HG03103 (cell line): Measurements from ENCODE around the gene RERE.
A peak's percentile ranks its signal among the peaks of the same experiment; 100 is the strongest.

Experiments
- ATAC-seq: cut with Tn5 transposase; IDR thresholded peaks from one replicate; pipeline ENCODE4 v1.9.1; 2021; ENCODE audit warnings: low read depth; ENCODE audit not compliant: unreplicated experiment

The RERE gene

DNA sequence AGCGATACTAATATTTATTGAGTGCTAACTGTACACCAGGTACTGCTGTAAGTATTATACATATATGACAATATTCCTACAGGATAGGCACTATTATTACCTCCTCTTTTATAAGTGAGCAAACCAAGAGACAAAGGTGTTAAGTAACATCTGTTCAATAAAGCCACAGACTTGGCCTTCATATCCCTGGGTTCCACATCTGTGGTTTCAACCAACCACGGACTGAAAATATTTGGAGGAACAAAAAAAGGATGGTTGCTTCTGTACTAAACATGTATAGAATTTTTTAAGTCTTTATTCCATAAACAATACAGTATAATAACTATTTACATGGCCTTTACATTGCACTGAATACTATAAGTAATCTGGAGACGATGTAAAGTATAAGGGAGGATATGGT lies 95.1 kb downstream of the RERE start:
- ATAC-seq: no peak

GRCh38 chr1:8721679-8722324 lies 95.6 kb downstream of the RERE start:
- ATAC-seq: no peak

- no peak for ATAC-seq
Measured at GRCh38 chr1:8720347-8720746, 97.1 kb downstream of the RERE start.

DNA sequence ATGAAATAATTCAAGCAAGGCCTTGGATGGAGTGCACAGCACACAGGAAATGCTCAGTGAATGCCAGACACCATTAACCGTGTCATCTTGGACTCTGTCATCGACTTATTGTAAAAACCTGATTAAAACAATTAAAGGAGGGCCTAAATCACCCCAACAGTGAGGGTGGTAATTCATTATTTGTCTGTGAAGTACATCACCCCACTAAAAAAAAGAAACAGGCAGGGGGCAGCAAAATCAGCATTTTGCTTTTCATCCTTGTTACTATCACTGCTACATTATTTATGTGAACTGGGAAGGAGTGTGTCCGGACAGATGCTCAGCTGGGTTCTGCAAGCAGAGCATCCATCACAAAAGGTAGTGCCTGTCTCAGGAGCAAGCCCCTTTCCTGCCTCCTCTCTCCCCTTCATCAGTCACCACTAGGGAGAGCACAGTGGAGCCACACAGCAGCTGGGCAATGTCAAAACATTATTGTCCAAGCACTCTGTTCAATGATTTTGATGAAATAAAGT lies 98.5 kb downstream of the RERE start:
- no peak for ATAC-seq

DNA sequence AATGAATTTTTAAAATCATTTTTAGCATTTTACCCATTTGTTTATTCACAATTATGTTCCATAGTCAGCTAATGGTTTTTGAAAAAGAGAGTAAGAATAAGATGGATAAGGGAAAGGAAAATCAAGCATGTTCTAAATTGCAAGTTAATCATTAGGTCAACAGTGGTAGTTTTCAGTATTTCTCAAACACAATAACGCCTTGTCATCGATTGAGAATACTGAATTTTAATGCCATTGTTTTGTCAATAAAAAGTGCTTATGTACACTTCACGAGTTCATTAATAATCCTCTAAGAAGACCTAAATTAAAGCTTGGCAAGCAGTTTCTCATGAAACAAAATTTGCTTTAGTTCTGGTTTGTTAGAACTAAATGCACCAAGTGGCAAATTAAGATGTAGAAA lies 100.3 kb downstream of the RERE start:
- ATAC-seq: no peak

DNA sequence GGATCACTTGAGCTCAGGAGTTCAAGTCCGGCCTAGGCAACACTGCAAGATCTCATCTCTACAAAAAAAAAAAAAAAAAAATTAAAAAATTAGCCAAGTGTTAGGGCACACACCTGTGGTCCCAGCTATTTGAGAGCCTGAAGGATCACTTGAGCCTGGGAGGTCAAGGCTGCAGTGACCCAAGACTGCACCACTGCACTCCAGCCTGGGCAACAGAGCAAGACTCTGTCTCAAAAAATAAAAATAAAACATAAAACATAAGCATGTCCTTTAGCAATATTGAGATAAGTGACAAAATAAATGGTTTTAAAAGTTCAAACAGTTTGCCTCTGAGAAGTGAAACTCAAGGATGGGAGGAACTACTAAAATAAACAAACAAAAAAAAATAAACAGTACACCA lies 101.2 kb downstream of the RERE start:
- no peak for ATAC-seq

DNA sequence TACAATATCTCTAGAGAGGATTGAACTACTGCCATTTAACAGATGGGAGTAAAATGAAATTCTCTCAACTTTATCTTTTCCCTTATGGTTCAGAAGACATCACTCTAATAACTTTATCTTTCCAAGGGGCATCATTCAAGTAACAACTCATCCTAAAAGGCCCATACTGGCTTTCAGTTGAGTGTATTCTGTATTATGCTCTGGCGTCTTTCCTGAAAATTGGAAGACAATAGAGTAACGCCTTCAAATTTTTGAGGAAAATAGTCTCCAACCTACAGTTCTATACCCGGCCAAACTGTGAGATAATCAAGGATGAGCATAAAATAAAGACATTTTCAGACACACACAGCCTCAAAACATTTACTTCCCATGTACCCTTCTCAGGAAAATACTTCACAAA lies 103.3 kb downstream of the RERE start:
- no peak for ATAC-seq

GRCh38 chr1:8712413-8713231 lies 104.8 kb downstream of the RERE start:
- no peak for ATAC-seq

GRCh38 chr1:8711873-8712412 lies 105.5 kb downstream of the RERE start:
- ATAC-seq: no peak

DNA sequence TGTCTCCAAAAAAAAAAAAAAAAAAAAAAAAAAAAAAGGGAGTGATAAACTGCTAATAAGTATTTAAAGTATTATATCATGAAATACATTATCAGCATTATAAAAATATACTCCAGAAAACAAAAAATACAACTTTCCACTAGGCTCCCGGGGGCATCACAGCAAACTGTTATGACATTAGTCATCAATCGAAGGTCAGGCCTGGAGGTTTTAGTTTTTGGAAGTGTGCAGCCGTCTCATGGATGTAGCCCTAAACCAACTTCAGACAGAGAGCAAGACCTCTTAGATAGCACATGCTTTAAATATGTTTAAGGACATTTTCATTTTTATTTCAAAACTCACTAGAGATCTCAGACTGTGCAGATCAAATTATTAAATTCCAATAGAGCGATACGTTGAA lies 106.3 kb downstream of the RERE start:
- ATAC-seq: no peak

- ATAC-seq: no peak
Measured at GRCh38 chr1:8708259-8708658, 109.2 kb downstream of the RERE start.

DNA sequence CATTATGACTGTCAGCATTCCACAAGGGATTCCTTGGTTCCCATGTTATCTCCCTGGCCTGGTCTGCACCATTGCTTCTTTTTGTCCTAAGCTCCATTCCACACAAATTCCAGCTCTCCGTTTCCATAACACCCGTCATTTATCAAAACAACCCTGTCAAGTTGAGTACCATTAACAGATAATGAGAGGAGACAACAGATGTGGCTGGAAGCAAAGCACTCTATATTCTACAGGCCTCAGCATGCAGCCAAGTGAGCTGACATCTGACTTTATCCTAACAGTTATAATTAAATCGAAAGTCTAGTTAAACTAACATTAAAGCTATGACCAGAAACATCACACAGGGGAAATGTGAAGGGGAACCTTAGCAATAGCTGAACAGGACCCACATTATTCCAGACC lies 110.4 kb downstream of the RERE start:
- no peak for ATAC-seq

DNA sequence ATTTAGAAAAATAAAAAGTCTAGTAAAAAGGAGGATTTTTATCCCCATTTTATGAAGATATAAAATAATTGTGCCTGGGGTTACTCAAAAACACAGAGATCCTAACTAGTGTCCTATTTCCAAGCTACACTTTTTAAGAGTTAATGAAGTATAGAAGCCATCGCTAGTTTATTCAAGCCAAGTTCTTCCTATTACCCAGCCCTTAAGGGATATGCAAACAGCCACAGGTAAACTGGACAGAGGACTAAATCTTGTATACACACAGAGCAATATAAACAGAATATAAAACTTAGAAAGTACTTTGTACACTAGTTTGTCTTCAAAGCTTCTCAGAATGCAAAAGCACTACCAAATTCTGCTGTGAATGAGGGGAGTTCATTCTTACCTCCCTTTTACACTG lies 111.1 kb downstream of the RERE start:
- no peak for ATAC-seq

DNA sequence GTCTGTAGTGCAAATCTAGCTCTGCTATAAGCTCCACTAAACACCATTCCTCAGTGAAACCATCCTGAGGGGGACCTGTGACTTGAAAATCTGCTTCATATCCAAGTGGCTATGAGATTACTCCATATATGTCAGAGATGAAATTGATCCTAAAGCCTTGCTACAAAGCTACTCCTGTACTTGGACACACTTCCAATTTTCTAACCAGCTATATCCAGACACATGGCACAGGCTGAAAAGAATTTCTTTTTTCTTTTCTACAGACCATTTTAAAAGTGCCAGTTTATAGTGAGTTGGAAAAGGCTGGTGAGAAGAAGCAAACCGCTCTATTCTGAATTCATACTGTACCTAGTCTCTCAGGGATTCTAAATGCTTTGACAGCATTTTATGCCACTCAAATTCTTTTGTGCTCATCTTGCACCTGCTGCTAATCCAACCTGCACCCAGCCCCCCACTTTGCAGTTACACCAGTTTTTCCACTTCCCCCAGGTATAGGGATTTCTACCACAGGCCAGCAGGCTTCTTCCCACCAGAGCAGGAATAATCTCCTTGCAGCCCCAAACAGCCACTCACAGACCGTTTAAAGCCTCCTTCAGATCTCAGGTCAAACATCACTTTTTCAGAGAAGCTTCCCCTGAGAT lies 112.5 kb downstream of the RERE start:
- ATAC-seq: no peak

DNA sequence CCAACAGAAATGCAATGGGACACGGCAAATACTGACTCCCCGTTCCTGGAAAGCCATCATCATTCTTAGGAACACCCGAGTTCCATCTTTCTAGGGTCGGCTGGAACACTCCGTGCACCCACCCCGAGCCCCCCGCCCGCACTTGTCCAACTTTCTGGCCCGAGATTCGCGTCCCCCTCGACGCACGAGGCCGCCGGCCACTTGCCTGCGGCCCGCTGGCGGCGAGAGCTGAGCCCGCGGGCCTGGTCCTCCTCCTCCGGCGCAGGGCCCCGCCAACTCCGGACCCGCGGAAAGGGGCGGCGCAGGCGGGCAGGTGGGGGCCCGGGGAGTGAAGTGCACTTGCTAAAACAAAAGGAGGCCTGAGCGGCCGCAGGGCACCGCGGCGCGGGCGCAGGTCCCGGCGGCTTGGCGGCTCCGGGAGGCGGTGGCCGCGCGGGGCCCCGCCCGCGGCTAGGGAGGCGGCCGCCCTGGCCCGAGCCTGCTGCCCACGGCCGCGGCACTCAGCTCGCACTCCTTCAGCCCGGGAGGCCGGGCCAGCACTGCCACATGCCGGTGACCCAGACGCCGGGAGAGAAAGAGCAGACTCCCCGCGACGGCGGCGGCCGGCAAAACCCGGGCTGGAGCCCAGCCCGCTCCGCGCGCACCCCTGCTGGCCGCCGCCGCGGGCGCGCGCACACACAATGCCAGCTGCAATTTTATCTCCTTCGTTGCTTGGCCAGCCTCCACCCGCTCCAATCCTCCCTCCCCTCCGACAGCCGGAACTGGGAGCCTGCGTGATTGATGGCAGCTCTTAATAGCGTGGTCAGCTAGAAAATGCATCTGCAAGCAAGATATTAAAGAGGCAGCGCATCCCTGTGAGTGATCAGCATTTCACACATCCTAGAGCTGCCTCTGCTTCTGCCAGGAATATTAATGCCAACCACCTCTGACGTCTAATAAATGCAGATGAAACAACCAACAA lies 114.3 kb downstream of the RERE start:
- ATAC-seq: peak; percentile 61

DNA sequence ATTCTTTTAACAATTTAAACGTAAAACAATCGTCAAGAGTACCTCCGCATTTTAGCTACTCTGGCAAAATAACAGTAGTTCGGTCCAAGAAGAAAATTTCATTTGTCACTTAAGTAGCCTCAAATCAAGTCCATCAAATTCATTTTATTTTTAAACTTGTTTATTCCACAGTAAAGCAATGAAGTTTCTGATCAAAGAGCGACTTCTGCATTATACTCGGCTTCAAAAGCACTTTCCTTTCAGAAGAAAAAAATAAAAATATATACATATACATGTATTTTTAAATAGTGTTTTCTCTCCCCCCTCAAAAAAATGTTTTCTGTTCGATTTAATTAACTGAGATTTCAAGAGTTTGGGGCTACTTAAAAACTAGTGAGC lies 115.0 kb downstream of the RERE start:
- ATAC-seq: no peak

GRCh38 chr1:8701794-8702471 lies 115.5 kb downstream of the RERE start:
- no peak for ATAC-seq

GRCh38 chr1:8699679-8700078 lies 117.8 kb downstream of the RERE start:
- no peak for ATAC-seq

DNA sequence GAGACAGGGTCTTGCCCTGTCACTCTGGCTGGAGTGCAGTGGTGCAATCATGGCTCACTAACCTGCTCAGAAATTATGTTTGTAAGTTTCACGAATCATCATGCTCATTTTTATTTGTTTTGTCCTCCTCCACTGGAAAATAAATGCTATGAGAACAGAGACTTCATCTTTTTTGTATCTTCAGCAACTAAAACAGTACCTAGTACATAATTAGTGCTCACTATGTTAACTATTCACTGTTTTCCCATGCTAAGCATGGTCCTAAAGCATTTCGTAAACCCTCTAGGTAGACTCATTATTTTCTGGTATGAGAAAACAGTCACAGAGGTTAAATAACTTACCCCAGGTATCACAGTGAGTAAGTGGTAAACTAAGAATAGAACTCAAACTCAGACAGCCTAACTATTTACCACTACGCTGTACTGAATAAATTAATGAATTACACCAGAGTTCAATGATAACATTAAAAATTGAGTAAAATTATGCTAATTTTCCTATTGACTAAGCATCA lies 118.4 kb downstream of the RERE start:
- no peak for ATAC-seq
